SU-DHL-6 (cell line): Measurements from ENCODE around the gene STXBP5L.

Source experiments
- EZH2phosphoT487 ChIP-seq: fragments of 200-600 bp; sonication (generic), shearing (Covaris generic); conservative IDR thresholded peaks from 2 replicates; pipeline ENCODE4 v1.6.1; 2018; ENCODE audit warnings: mild to moderate bottlenecking, antibody characterized with exemption, low read length, moderate library complexity, mixed read lengths
- TF ChIP-seq, protein P1 (sequence below): fragments of 200-600 bp; sonication (generic); IDR thresholded peaks from one replicate; pipeline ENCODE4 v1.5.1; 2017; ENCODE audit warnings: antibody characterized with exemption, mild to moderate bottlenecking, low read length, moderate library complexity; ENCODE audit not compliant: insufficient read depth, poor library complexity, severe bottlenecking

DNA sequence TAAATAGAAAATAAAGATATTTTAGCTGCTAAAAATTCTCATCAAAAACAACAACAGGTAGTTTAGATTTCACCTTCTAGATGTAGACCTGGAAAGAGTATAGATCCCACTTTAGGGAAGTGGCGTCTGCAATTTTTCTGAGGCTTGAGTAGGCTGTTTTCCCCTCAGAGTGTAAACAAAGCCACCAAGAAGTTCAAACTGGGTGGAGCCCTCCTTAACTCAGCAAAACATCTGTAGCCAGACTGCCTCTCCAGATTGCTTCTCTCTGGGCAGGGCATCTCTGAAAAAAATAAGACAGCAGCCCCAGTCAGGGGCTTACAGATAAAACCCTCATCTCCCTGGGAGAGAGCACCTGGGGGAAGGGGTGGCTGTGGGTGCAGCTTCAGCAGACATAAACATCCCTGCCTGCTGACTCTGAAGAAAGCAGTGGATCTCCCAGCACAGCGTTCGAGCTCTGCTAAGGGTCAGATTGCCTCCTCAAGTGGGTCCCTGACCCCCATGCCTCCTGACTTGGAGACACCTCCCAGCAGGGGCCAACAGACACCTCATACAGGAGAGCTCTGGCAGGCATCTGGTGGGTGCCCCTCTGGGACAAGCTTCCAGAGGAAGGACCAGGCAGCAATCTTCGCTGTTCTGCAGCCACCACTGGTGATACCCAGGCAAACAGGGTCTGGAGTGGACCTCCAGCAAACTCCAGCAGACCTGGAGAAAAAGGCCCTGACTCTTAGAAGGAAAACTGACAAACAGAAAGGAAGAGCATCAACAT, 259.6 kb downstream of the STXBP5L start:
- TF ChIP-seq, protein P1, sequence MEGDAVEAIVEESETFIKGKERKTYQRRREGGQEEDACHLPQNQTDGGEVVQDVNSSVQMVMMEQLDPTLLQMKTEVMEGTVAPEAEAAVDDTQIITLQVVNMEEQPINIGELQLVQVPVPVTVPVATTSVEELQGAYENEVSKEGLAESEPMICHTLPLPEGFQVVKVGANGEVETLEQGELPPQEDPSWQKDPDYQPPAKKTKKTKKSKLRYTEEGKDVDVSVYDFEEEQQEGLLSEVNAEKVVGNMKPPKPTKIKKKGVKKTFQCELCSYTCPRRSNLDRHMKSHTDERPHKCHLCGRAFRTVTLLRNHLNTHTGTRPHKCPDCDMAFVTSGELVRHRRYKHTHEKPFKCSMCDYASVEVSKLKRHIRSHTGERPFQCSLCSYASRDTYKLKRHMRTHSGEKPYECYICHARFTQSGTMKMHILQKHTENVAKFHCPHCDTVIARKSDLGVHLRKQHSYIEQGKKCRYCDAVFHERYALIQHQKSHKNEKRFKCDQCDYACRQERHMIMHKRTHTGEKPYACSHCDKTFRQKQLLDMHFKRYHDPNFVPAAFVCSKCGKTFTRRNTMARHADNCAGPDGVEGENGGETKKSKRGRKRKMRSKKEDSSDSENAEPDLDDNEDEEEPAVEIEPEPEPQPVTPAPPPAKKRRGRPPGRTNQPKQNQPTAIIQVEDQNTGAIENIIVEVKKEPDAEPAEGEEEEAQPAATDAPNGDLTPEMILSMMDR: no peak
- TF ChIP-seq EZH2phosphoT487: no peak
